Measurements from ENCODE around the gene WAC.
A peak's percentile ranks its signal among the peaks of the same experiment; 100 is the strongest.
"Not testable (repeated sequence)": the region's sequence is repeated elsewhere in the genome, so short reads cannot be mapped to it uniquely, and the experiment has no call there.

Gene WAC

DNA sequence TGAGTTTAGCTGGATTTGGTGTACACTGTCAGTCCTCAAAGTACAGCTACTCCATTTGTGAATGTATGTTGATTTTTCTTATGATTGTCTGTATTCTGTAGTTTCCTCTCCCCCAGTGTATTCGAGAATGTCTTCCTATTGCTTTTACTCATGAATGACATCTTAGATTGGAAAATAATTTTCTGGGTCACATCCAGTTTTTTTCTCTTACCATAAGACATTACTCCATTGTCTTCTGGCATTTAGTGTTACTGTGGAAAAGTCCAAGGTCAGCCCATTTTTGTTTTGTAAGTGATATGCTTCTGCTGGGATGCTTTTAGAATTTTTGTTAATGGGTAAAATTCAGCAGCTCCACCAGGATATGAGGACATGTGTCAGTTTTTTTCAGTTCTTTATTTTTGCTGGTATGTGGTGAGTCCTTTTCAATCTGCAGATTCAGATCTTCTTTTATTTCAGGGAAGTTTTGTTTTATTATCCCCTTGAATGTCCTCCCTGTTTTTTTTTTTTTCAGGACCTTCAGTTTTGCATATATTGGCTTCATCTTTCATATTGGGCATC lies 33.6 kb downstream of the WAC start:
- DNase-seq (ENCODE audit: low read depth) = no peak

DNA sequence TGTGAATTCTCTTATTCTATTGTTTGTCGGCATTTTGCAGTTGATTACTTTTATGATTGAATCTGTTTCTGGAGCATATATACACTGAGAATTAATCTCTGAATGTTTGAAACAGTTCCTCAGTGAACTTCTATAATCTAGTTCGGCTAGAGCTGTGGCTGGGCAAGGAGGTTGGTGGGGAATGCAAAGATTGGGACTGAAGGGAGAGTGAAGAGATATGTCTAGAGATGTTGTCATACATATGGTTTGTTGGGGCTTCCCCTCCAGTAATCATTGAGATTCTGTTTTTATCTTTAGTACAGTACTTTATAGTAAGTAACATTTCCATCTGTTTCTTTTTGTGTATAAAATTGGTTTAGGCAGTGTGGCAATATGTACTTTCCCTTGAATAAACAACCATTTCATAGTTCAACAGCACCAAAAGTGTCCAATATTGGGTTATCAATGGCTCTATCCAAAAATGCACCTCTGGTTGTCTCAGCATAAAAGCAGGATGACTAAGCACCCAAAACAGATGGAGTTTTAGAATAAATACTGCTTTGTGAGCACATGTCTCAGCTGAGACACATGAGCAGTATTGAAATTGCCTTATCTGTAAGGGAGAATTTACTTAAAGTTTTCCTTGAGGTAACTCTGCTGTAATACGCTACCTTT lies 36.7 kb downstream of the WAC start:
- DNase-seq (ENCODE audit: low read depth) = no peak

DNA sequence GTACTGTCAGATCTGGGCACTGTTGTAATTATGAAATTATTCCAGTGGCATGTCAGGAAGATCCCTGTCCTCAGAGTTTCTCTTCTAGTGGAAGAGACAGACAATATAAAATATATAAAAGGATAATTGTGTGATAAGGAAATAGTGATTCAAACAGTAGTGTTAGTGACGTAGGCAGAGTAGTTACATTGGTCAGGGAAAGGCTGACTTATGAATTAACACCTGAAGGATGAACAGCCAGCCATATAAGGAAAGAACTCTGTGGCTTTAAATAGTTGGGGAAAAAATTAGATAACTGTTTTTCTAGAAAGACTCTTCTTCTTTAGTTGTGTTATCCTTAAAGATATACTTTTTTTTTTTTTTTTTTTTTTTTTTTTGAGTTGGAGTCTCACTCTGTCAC lies 37.7 kb downstream of the WAC start:
- no peak for DNase-seq (ENCODE audit: low read depth)

DNA sequence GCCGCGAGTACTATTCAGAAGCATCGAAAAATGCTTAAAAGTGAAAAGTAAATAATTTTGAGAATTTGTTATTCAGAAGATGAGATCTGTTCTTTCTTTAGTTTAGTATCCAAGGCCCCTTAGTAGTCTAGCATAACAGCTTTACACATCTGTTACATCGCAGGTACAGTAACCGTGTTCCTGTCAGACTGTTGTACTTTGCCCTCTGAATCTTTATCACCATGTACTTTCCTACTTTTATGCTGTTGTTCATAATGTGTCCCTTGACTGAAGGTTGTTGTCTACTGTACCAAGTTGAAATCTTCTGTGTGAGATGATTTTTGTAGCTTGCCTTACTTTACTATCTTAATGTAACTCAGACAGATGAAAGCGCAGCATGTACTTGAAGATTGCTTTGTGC lies 38.3 kb downstream of the WAC start:
- DNase-seq (ENCODE audit: low read depth) = no peak

DNA sequence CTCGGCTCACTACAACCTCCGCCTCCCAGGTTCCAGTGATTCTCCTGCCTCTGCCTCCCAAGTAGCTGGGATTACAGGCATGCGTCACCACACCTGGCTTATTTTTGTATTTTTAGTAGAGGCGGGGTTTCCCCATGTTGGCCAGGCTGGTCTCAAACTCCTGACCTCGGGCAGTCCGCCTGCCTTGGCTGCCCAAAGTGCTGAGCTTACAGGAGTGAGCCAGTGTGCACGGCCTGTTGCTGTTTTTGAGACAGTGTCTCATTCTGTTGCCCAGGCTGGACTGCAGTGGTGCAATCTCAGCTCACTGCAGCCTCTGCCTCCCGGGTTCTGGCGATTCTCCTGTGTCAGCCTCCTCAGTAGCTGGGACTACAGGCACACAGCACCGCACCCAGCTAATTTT lies 41.3 kb downstream of the WAC start:
- DNase-seq (ENCODE audit: low read depth) = not testable (repeated sequence)

DNA sequence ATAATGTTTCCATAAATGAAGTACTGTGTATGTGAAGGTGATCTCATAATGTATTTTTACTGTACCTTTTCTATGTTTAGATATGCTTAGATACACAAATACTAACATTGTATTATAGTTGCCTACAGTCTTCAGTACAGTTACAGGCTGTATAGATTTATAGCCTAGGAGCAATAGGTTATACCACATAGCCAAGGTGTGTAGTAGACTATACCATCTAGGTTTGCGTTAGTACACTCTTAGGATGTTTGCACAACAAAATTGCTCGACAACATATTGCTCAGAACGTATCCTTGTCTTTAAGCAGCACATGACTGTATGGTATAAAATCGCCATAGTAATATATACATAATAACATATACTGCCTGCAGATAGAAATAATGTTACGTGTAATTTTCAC lies 42.9 kb downstream of the WAC start:
- no peak for DNase-seq (ENCODE audit: low read depth)

DNA sequence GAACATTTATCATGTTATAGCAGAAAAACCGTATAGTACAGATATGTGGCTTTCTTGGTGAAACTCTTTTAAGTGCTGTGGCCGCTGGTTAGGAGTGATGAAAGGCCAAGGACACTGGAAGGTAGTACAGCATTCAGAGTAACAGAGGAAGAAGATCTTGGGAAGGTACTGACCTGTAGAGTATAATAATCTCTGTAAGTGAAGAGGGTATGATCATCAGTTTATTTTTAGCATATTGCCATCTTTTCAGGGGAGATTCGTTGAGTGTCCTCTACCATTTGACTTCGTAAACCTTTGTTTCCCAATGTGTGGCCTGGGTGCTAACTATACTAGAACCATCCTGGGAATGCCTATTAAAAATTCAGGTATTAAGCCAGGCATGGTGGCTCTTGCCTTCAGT lies 44.6 kb downstream of the WAC start:
- no peak for DNase-seq (ENCODE audit: low read depth)

DNA sequence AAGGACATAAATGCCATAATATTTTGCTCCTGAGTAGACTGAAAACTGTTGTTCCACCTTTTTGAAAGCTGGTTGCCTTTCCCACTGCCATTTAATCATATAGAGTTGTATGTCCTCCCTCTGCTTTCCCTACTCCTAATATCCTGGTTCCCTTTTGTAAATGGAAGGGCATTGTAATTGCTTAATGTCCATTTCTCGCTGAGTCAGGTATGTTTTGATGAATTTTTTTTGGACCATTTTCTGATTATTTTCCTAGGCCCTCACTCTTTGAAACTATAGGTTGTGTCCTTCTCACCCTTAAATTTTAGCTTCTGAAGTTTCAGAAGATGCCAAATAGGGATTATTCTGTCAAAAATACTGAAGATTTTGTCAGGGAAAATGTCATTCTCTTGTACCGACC lies 45.5 kb downstream of the WAC start:
- no peak for DNase-seq (ENCODE audit: low read depth)

DNA sequence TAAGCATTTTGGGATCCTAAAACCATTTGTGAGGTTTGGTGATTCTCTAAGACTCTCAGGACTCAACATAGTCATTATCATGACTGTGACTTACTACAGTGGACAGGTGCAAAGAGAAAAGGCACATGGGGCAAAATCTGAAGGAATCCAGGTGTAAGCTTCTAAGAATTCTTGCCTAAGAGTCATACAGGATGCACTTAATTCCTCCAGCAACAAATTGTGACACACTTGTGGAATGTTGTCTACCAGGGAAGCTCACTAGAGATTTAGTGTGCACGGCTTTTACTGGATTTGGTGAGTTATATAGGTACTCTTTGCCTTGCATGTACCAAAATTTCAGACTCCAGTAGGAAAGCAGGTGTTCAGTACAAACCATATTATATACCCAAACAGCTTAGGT lies 47.9 kb downstream of the WAC start:
- no peak for DNase-seq (ENCODE audit: low read depth)

DNA sequence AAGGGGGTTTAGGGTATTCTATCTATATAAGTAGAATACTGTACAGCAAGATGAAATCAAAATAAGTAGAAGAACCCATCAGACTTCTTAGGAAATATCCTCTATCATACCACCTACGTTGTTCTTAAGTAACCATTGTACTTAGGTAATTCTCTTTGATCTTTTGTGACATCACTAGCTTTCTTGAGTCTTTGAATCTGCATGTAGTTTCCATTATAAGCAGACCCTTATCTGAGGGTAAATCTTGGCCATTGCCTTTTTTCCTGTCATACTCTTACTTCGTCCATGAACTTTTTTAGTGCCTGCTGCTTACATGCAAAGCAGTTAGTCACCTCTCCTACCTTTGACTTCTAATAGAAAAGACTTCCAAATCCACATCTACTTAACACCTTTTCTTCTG lies 49.0 kb downstream of the WAC start:
- no peak for DNase-seq (ENCODE audit: low read depth)

DNA sequence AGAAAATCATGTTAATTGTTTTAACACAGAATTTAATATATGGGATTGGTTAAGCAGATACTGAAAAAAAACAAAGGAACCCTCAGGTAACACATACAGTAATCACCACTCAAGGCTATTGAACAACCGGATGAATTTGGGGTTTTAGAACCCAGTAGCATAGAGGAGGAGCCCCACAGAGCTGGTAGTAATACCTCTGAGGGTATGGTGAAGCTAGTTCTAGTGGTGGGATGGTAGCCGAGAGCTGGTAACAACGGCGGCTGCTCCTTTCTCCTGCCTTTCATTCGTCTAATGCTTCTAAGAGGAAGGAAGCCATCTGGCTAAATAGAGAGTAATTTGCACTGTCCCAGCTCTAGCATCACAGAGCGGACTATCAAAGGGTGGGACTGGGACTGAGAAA lies 52.2 kb downstream of the WAC start:
- DNase-seq (ENCODE audit: low read depth) = no peak

DNA sequence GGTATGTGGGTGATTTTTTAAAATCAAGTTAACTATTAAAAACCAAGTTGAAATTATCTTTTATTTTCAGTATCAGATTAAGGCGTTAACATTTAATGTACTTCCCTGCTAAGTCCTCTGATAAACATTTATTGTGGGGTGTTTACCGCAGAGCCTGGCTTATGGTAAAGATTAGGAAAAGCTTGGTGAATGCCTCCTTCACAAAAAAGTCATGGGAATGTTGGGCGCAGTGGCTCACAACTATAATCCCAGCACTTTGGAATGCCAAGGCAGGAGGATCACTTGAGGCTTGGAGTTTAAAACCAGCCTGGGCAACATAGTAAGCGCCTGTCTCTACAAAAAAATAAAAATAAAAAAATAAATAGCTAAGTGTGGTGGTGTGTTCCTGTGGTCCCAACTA lies 53.3 kb downstream of the WAC start:
- DNase-seq (ENCODE audit: low read depth) = no peak

DNA sequence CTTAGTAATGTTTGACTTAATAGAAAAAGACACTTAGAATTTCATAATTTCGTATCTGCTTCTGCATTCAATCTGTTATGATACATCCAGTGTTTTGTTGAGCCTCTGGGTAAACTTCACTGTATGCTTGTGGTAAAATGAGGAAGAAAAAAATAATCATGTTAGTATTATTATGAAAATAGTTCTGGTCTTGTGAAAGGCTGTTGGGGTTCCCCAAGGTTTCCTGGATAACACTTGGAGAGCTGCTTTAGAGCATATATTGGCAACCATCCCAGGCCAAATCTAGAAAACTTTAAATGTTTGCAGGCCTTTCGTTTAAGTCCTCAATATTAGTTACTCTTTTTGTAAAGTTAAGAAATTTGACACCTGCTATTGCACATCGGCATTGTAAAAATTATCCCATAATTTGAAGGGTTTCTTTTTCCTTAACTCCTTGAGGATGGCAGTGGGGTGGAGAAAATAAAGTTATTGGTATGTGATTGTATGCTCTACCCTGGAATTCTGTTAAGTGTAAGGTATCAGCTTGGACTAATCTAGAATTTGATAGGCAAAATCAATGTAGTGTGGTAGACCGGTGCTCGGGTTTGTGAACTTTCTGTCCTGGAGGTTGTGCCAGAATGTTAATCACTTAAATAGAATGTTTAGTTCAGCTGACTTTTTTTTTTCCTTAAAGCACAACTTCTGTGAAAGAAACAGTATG lies 54.5 kb downstream of the WAC start:
- DNase-seq (ENCODE audit: low read depth) = no peak

DNA sequence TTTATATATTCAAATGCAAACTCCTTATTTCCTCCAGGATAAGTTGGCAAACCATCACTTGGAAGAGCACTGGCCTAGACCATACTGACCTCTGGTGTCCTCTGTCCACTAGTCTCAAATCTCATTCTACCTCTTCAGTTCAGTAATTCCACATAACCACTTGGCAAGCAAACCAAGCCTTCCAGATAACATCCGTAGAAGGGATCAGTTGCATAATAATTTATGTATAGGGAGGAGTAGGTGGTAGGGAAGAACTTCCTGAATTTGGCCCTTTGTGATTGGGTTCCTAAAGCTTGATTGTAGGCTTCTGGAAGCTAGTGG lies 55.0 kb downstream of the WAC start:
- no peak for DNase-seq (ENCODE audit: low read depth)

DNA sequence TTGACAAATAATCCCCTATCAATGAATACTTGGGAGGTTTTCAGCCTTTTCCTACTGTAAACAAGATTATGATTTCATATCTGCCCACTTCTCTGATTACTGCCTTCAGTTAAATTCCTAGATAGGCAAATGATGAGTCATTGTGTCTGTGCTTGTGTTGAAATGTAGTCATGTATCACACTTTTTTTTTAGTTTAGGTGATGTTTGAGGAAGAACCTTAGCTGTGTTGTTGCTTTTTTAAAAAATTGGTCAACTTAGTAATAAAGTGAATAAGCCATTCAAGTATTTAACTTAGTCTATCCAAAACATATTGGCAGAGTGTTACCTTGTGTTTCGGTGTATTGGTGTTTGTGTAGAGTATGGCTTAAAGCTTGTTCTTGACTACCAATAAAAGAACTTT lies 60.0 kb downstream of the WAC start:
- DNase-seq (ENCODE audit: low read depth) = peak; percentile 32

DNA sequence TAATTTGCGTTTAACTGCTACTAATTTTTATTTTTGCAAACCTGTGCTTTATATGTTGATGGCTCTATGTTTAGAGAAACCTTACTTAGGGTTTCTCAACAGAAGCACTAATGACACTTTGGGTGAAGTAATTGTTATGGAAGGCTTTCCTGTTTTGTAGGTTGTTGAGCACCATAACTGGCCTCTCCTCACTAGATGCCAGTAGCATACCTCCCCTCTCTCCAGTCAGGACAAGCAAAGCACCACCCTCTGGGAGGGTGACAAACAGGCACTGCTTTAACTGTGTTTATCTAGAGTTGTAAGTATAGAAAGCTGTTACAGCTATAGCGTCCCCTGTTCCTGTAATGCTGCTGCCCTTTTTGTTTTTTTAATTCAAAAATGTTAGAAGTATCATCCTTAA lies 60.9 kb downstream of the WAC start:
- DNase-seq (ENCODE audit: low read depth) = no peak

DNA sequence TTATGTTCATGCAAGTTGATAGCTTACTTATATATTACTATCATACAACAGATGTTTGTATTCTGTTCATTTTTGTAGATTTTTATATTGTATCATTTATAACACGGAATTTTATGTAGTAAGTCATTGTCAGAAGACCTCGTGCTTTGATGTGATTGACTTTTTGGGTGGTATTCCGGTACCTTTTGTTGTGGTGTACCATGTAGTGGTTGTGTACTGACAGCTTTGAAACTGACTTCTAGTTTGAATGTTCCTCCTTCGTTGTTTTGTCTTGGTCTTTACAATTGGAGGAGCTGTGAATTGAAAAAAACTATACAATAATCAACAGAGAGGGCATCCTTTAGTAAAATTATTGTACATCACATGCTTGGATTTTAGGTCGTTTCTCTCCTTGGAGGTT lies 61.5 kb downstream of the WAC start:
- no peak for DNase-seq (ENCODE audit: low read depth)

DNA sequence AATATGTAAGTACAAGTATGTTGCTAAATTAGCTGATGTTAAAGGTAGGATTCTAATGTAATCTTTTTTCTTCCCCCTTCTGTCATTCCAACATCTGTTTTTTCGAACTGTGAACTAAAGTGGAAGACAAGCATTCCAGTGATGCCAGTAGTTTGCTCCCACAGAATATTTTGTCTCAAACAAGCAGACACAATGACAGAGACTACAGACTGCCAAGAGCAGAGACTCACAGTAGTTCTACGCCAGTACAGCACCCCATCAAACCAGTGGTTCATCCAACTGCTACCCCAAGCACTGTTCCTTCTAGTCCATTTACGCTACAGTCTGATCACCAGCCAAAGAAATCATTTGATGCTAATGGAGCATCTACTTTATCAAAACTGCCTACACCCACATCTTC lies 62.7 kb downstream of the WAC start:
- DNase-seq (ENCODE audit: low read depth) = peak; percentile 21

DNA sequence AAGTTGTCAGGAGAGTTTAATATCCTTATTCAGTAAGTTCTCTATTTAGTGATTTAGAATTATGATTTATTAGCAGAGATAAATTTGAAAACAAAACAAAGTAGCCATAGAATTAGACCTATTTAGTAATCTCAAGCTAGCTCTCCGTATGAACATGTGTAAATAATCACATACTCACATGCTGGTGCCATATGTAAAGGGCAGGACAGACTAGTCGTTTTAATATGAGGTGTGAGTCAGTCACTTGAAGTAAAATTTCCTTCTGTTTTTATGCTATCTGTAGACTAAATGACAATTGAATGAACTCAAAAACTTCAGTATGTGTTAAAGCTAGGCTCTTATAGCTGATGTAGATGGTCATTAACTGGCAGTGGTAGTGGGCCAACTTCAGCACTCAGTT lies 67.1 kb downstream of the WAC start:
- no peak for DNase-seq (ENCODE audit: low read depth)

DNA sequence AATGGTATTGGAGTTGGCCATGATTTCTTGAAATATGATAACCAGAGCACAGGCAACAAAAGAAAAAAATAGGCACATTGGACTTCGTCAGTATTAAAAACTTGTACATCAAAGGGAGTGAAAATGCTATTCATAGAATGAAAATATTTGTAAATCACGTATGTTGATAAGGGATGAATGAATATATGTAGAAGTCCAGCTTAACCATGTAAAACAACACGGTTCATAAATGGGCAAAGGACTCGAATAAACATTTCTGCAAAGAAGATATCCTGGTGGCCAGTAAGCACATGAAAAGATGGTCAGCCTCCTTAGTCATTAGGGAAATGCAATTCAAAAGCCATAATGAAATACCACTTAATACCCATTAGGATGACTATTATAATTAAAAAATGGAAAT lies 68.1 kb downstream of the WAC start:
- DNase-seq (ENCODE audit: low read depth) = no peak

DNA sequence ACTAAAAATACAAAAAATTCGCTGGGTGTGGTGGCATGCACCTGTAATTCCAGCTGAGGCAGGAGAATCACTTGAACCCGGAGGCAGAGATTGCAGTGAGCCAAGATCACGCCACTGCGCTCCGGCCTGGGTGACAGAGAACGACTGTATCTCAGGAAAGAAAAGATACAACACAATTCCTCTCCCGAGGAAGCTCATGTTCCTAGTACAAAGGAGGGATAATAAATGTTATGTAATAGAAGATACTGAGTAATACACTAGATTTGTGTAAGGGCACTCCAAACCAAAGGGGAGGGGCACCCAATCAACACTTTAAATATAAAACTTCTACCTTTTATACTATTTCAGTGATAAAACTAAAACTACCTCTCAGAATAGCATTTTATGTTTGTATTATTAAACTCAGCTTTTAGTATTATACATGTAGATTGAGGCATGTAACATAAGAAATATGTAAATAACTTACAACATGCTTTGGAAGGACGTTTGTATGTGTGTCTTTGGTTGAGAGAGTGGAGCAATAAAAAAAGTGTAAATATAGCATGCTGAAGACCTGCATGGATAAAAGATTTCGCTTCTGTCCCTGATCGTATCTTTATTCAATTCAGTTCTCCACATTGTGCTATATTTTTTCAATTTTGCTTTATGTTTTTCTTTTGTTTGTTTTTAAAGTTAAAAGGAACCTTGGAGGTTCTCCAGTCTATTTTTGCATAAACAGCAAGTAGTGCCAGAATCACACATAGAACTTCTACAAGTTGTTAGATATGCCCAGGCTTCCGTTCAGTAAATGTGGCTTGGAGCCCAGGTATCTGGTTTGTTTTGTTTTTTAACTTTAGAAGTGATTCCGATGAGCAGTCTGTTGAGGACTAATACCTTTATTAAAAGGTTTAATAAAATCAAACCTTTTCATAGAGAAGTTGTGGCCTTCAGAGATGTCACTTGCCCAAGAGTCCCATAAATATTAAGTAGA lies 71.9 kb downstream of the WAC start:
- no peak for DNase-seq (ENCODE audit: low read depth)

DNA sequence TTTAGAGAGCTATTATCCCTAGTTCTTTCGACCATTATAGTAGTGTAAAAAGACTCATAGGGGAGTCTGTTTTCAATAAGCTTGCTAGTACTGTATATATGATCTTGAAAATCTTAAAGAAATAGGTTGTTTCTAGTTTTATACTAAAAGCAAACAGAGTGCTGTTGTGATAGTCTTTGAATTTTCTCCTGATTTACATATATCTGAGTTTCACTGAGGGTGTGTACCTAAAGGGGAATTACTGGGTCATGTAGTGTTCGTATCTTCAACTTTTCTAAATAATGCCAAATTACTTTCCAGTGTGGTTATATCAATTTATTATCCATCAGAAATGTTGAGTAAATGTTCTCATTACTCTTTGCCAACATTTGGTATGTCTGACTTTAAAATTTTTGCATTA lies 73.7 kb downstream of the WAC start:
- no peak for DNase-seq (ENCODE audit: low read depth)

DNA sequence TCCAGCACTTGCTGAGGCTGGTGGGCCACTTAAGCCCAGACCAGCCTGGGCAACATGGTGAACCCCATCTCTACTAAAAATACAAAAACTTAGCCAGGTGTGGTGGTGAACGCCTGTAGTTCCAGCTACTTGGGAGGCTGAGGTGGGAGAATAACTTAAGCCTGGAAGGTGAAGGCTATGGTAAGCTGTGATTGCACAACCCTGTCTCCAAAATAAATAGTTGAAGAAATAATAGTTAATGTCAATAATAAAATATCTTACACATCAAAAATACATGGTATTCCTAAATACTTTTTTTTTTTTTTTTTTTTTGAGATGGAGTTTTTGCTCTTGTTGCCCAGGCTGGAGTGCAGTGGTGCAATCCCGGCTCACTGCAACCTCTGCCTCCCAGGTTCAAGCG lies 76.7 kb downstream of the WAC start:
- not testable (repeated sequence) for DNase-seq (ENCODE audit: low read depth)

Data from GM04503 (cell line).